ENCODE results near the gene LRP2.

GRCh38 chr2:169077674-169078240 lies 284.6 kb downstream of the LRP2 start:
- TF ChIP-seq CTCF (IDR thresholded peaks at IDR 0.05; ENCODE audit: low read length) (no peak), EZH2phosphoT487 (IDR thresholded peaks at IDR 0.05; ENCODE audit: low read length) (no peak), EZH2 (optimal IDR thresholded peaks at IDR 0.05; ENCODE audit: low read depth, low read length) (no peak)

All from MM.1S (cell line).